Left ventricle myocardium inferior (tissue), 1 donor: ENCODE data around the gene NRK. TPM values are rescaled to one million over a fixed set of nuclear protein-coding genes. Genes with fewer than 3 reads are reported as not detected.

Experiments
- DNase-seq: peaks from one replicate; pipeline ENCODE4 v3.0.0-alpha.2; 2020
- H3K27ac ChIP-seq: fragments of 200-600 bp; replicated peaks from 2 replicates; pipeline ENCODE4 v1.8.0; 2021
- H3K27me3 ChIP-seq: fragments of 200-600 bp; 2 replicates; pipeline ENCODE4 v1.8.0; 2021; ENCODE audit warnings: low read depth
- H3K36me3 ChIP-seq: fragments of 200-600 bp; 2 replicates; pipeline ENCODE4 v1.8.0; 2021
- H3K4me1 ChIP-seq: fragments of 200-600 bp; 2 replicates; pipeline ENCODE4 v1.8.0; 2021
- H3K4me3 ChIP-seq: fragments of 200-600 bp; 2 replicates; pipeline ENCODE4 v1.8.0; 2021; ENCODE audit warnings: mild to moderate bottlenecking, moderate library complexity
- H3K9me3 ChIP-seq: fragments of 200-600 bp; replicated peaks from 2 replicates; pipeline ENCODE4 v1.8.0; 2021
- CTCF ChIP-seq: fragments of 200-600 bp; IDR thresholded peaks from 2 replicates; pipeline ENCODE4 v1.8.0; 2021; ENCODE audit warnings: antibody characterized with exemption, mild to moderate bottlenecking, borderline replicate concordance
- intact Hi-C: fragments of 100-400 bp; cut with micrococcal nuclease; formaldehyde crosslinking; loops from one replicate; pipeline ENCODE4 v1.11.0; 2022
- total RNA-seq: library from RNA; stranded (reverse); fragmentation: NEBNext Ultra II Directional; extraction: Animal tissue kit (Norgen Biotek cat#: 25700); gene quantifications from one replicate; pipeline ENCODE4 v1.2.1, GENCODE V29; 2021
- donor health status: DM: no; HTN: yes; CAD: no; lungs with severe emphysema.

The NRK gene
- total RNA-seq, 1 donor from 2014 or later = 2.7 TPM

GRCh38 chrX:105894721-105895120 is 72.4 kb downstream of the NRK start:
- no peak for DNase-seq
- TF ChIP-seq CTCF = no peak
- Histone ChIP-seq H3K27me3 (no peaks in the 10 kb centered on the region), H3K27ac (no peak overlapping the region), H3K9me3 (no peaks in the 10 kb centered on the region), H3K36me3 (no peaks in the 10 kb centered on the region), H3K4me3 (no peak overlapping the region), H3K4me1 (no peaks in the 10 kb centered on the region)
- intact Hi-C loops = no loop called here

- no peak for TF ChIP-seq CTCF
- Histone ChIP-seq H3K4me3 (no peak overlapping the region), H3K4me1 (no peaks in the 10 kb centered on the region), H3K36me3 (no peaks in the 10 kb centered on the region), H3K27me3 (no peaks in the 10 kb centered on the region), H3K27ac (no peak overlapping the region), H3K9me3 (no peaks in the 10 kb centered on the region)
- DNase-seq = no peak
- intact Hi-C loops = no loop called here
Measured at GRCh38 chrX:105909576-105909975, 87.2 kb downstream of the NRK start.

GRCh38 chrX:105910563-105911105 is 88.3 kb downstream of the NRK start:
- no peak for TF ChIP-seq CTCF
- H3K4me3 ChIP-seq = no peak overlapping the region
- no peak for DNase-seq
- H3K4me1 ChIP-seq = no peaks in the 10 kb centered on the region
- no peaks in the 10 kb centered on the region for H3K9me3 ChIP-seq
- intact Hi-C loops = no loop called here
- H3K36me3 ChIP-seq = no peaks in the 10 kb centered on the region
- H3K27me3 ChIP-seq = no peaks in the 10 kb centered on the region
- no peak overlapping the region for H3K27ac ChIP-seq

GRCh38 chrX:105945266-105945665 is 122.9 kb downstream of the NRK start:
- Histone ChIP-seq H3K4me1 (no peaks in the 10 kb centered on the region), H3K9me3 (no peaks in the 10 kb centered on the region), H3K27me3 (no peaks in the 10 kb centered on the region), H3K4me3 (no peak overlapping the region), H3K27ac (no peak overlapping the region), H3K36me3 (no peaks in the 10 kb centered on the region)
- no peak for TF ChIP-seq CTCF
- DNase-seq = no peak
- intact Hi-C loops = no loop called here

- intact Hi-C loops = no loop called here
- H3K27ac ChIP-seq = no peak overlapping the region
- no peak for DNase-seq
- H3K9me3 ChIP-seq = no peaks in the 10 kb centered on the region
- no peaks in the 10 kb centered on the region for H3K4me1 ChIP-seq
- H3K36me3 ChIP-seq = no peaks in the 10 kb centered on the region
- no peak overlapping the region for H3K4me3 ChIP-seq
- no peak for TF ChIP-seq CTCF
- H3K27me3 ChIP-seq = no peaks in the 10 kb centered on the region
Measured at GRCh38 chrX:105969487-105969886, 147.1 kb downstream of the NRK start.
